Measurements from ENCODE around the gene RCOR1.
"Not testable (repeated sequence)": the region's sequence is repeated elsewhere in the genome, so short reads cannot be mapped to it uniquely, and the experiment has no call there.

RCOR1 gene

GRCh38 chr14:102571478-102572042, 20.9 kb upstream of the RCOR1 start:
- no peak for DNase-seq

GRCh38 chr14:102573161-102573560, 19.3 kb upstream of the RCOR1 start:
- DNase-seq = not testable (repeated sequence)

DNA sequence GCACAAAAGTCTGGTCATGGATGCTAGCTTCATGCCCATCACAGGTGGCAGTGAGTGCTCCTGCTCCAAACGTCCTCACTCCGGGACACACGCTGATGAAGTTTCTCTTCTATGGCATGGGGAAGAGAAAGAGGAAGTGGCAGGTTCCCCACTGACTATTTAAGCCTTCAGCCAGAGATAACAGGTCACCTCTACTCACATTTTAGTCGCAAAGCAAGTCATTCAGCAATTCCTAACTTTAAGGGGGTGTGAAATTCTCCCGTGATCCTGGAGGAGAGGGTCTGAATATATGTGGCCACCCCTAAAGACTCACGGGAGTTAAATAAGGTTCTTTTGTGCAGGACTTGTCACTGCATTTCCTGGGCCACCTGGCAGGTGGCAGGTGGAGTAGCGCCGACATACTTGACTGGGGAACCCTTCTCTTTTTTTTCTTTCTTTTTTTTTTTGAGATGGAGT, 18.8 kb upstream of the RCOR1 start:
- no peak for DNase-seq

- no peak for DNase-seq
Measured at GRCh38 chr14:102574281-102575159, 17.9 kb upstream of the RCOR1 start.

- no peak for DNase-seq
Measured at GRCh38 chr14:102575160-102575845, 17.1 kb upstream of the RCOR1 start.

DNA sequence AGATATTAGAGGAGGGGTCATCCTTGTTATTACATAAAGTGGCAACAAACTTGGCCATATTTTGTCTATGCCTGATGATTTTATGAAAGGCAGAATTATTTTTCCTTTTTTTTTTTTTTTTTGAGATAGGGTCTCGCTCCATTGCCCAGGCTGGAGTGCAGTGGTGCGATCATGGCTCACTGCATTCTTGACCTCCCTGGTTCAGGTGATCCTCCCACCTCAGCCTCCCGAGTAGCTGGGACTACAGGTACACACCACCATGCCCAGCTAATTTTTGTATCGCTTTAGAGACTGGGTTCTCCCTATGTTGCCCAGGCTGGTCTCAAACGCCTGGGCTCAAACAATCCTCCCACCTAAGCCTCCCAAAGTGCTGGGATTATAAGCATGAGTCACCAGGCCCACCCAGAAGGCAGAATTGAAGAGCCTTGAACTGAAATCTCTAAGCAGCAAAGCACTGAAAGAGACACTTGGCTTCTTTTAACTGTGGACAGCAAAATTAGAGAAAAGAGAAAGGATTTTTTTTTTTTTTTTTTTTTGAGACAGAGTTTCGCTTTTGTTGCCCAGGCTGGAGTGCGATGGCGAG, 16.5 kb upstream of the RCOR1 start:
- DNase-seq = not testable (repeated sequence)

DNA sequence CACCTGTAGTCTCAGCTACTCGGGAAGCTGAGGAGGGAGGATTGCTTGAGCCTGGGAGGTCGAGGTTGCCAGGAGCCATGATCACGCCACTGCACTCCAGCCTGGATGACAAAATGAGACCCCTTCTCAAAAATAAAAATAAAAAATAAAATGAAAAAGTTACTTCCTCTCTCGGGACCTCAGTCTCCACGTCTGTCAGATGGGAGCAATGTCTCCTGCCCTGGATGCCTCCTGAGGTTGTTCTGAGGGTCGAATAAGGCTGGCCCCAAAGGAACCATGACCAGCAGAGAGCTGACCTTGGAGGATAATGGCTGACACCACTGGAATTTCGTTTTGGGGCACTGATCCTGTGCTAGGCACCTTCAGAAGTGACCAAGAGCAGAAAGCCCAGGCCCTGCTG, 13.6 kb upstream of the RCOR1 start:
- DNase-seq = no peak

- no peak for DNase-seq
Measured at GRCh38 chr14:102579696-102580549, 12.5 kb upstream of the RCOR1 start.

GRCh38 chr14:102580550-102581110, 11.8 kb upstream of the RCOR1 start:
- no peak for DNase-seq

DNA sequence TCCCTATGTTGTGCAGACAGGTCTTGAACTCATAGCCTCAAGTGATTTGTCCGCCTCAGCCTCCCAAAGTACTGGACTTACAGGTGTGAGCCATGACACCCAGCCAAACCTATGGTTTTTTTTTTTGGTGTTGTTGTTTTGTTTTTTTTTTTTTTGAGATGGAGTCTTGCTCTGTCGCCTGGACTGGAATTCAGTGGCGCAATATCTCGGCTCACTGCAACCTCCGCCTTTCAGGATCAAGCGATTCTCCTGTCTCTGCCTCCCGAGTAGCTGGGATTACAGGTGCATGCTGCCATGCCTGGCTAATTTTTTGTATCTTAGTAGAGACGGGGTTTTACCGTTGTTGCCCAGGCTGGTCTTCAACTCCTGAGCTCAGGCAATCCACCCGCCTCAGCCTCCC, 11.3 kb upstream of the RCOR1 start:
- no peak for DNase-seq

DNA sequence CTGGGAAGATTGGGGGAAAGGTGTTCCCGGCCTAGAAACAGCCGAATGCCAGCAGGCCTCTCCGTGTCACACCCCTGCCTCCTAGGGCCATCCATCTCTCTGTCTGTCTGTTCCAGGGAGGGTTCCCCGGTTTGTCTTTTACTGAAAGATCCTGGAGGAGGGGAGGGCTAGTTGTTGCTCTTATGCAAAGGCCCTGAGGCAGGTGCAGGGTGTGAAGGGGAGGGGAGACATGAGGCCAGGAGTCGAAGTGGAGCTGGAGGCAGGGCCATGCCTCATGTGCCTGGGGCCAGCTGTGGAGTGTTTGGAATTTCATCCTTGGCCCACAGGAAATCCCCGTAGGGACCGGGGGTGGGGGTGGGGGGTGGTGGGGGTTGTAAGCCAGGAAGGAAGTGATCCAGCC, 8.7 kb upstream of the RCOR1 start:
- DNase-seq = no peak

DNA sequence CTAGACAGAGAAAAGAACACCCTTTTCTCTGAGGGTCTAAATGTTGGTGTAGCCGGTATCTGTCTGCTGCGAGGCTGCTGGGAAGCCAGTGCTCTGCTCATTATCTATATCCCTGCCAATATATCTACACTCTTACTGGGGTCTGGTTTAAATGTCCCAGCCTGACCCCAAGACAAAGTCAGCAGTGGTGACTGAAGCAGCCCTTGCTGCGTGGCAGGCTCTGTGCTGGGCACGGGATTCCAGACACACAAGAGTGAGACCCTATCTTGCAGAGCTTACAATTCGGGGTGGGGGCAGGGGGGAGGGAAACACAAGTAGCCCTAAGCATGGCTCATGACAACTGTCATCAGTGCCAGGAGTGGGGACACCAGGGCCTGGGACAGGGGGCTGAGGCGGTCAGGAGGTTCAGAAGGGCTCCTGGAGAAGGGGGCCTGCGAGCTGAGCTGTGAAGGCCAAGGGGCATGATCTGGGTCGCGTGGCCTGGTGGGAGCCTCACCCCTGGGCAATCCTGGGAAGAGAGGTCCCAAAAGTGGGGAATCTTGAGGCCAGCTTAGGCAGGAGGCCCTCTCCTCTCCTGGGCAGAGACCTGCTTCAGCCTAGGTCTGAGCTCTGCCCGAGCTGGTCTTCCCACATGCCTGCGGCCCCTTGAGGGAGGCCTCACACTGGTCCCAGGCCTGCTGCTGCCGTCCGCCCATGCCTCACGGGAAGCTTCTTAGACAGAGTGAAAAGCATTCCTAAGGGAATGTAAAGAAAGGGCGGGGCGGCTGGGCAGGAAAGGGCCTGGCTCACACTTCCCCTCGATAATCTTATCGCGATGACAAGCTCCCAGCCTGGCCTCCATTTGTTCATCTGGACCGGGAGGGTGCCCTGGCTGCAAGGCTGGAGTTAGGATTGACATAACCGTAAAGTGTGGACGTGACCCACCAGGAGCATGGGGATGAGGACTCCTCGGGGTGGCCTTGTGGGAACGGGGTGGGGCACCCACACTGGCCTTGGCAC, 7.3 kb upstream of the RCOR1 start:
- DNase-seq = no peak

DNA sequence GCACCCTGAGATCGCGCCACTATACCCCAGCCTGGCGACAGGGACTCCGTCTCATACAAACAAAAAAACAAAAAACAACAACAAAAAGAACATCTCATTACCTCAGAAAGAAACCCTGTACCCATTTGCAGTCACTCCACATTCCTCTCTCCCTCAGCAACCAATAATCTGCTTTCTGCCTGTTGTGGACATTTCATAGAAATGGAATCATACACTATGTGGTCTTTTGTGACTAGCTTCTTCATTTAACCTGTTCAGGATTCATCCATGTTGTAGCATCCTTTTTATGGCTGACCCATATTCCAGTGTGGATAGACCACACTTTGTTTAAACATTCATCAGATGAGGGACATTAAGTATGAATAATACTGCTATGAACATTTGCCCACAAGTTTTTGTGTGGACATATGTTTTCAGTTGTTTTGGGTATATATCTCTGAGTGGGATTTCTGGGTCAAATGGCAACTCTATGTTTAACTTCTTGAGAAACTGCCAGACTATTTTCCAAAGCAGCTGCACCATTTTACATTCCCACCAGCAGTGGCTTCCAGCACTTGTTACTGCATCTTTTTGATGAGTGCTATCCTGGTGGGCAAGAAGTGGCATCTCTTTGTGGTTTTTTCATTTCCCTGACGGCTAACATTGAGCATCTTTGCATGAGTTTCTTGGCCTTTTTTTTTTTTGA, 5.9 kb upstream of the RCOR1 start:
- no peak for DNase-seq

GRCh38 chr14:102588821-102589220, 3.6 kb upstream of the RCOR1 start:
- DNase-seq = no peak

GRCh38 chr14:102589761-102590290, 2.6 kb upstream of the RCOR1 start:
- no peak for DNase-seq

DNA sequence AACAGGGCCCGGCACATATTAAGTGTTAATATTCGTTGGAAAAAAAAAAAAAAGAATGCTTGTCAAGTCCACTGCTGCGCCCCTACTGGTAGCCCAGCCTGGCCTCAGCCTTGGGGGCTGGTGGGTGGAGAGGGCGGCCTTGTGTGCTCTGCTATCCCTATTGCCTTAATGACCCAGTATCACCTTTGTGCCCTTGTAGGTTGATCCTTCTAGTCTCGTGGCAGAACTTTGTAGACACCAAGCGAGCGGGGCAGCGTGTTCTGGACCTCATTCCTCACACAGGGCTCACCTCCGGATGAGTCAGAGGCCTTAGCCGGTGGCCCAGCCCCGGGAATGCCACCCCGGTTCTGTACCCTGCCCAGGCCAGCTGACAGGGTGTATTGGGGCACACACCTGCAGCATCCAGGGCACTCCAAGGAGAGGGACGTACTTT, 1.8 kb upstream of the RCOR1 start:
- DNase-seq = no peak

GRCh38 chr14:102591372-102591943, 991 bp upstream of the RCOR1 start:
- peak; percentile 32 for DNase-seq

- no peak for DNase-seq
Measured at GRCh38 chr14:102592763-102593060, 263 bp downstream of the RCOR1 start.

DNA sequence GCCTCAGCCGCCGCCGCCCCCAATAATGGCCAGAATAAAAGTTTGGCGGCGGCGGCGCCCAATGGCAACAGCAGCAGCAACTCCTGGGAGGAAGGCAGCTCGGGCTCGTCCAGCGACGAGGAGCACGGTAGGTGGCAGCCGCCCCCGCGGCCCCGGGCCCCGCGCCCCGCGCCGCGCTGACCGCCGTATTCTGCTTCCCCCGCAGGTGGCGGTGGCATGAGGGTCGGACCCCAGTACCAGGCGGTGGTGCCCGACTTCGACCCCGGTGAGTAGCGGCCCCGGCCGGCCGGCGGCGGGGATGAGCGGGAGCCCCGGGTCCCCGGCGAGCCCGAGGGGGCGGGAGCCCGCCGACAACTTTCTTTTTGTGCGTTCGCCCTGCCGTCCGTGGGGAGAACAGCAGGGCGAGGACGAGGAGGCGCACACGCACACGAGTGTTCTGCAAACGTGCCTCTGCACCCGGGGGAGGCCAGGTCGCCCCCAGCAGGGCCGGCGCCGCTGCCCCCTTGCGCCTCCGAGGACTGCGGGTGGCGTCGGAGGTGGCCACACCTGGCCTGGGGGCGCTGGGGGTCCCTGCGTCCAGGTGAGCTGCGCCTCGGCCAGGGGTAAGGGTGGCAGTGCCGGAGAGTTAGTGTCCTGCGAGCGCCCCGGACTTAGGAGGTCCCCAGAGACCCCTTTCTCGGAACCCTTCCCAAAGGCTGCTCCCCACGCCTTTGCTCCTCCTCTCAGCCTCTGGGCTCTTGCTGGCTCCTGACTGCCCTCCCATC, 794 bp downstream of the RCOR1 start:
- DNase-seq = peak; percentile 66
